ENCODE measurements around the gene PER2. TPM values are rescaled to one million over a fixed set of nuclear protein-coding genes. Genes with fewer than 3 reads are reported as not detected.

PER2 gene, protein sequence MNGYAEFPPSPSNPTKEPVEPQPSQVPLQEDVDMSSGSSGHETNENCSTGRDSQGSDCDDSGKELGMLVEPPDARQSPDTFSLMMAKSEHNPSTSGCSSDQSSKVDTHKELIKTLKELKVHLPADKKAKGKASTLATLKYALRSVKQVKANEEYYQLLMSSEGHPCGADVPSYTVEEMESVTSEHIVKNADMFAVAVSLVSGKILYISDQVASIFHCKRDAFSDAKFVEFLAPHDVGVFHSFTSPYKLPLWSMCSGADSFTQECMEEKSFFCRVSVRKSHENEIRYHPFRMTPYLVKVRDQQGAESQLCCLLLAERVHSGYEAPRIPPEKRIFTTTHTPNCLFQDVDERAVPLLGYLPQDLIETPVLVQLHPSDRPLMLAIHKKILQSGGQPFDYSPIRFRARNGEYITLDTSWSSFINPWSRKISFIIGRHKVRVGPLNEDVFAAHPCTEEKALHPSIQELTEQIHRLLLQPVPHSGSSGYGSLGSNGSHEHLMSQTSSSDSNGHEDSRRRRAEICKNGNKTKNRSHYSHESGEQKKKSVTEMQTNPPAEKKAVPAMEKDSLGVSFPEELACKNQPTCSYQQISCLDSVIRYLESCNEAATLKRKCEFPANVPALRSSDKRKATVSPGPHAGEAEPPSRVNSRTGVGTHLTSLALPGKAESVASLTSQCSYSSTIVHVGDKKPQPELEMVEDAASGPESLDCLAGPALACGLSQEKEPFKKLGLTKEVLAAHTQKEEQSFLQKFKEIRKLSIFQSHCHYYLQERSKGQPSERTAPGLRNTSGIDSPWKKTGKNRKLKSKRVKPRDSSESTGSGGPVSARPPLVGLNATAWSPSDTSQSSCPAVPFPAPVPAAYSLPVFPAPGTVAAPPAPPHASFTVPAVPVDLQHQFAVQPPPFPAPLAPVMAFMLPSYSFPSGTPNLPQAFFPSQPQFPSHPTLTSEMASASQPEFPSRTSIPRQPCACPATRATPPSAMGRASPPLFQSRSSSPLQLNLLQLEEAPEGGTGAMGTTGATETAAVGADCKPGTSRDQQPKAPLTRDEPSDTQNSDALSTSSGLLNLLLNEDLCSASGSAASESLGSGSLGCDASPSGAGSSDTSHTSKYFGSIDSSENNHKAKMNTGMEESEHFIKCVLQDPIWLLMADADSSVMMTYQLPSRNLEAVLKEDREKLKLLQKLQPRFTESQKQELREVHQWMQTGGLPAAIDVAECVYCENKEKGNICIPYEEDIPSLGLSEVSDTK (N-terminal part only)
- polyA plus RNA-seq (2011; rRNA removed): 8.5 and 14.4 TPM in 2 replicates
- polyA plus RNA-seq (2012; cell fraction: cytosol; rRNA removed): 3.6 and 4.8 TPM in 2 replicates
- polyA plus RNA-seq (2012; cell fraction: nucleus; rRNA removed): 13.6 and 17.0 TPM in 2 replicates
- 3.4 to 4.2 TPM (median 3.6 TPM) in 3 replicates for polyA plus RNA-seq (2017; fragmentation: RNase III; extraction: RNeasy Plus Mini Kit Qiagen cat#74134 plus additional on column Dnase treatment)
- polyA minus RNA-seq (2011; rRNA and poly(A)+ RNA removed): 48.9 and 52.8 TPM in 2 replicates

DNA sequence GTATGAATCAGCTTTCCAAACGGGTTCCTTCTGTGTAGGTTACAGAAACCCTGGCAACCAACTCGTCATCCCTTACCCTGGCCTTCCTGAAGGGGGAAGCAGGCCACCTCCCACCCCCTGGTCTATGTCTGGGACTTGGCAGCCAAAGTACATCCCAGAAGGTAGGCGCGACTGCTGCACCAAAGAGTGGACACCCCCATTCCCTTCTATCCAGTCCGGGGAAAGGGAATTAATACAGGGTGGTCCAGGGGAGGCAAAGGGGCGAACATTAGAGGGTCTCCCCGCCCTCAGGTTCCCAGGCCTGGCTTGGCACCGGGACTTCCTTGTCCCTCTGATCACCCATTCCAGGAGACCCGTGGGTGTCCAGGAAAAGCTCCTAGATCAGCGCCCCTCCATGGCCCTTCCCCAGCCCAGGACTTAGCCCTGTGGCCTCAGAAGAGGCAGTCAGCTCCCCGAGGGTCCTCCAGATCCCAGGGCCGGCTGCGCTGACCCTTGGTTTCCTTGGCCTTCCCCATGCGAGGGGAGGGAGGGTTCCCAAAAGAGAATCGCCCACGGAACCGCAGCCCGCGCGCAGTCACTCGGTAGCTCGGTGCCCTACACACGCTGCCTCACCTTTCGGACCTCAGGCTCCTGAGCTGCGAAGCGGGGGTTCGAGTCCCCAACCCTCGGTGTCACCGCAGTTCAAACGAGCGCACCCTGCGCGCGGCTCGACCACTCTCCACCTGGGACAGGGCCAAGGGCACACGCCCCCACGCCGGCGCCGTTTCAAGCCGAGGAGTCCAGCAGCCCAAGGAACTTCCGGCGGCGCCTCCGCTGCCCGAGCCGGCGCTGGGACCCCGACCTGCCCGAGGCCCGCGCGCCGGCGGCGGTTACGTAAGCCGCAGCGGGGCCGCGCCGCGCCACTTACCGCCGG is at the start of gene PER2:
TSS of gene PER2 (minus strand) at position 874 of the 913 bp plus-strand sequence. CDS start 10,674 bp downstream, outside the sequence.
- WGBS (ENCODE audit: missing lambda C conversion rate): 4% methylated on average over 10 of the region's 65 CpGs
- FAIRE-seq (no peak), DNase-seq (ENCODE audit: low read depth in 1 of 2, low spot score in 1 of 2) (peak; percentile 71 to 91), ATAC-seq (peak; percentile 28 to 55)
- peaks cover 74% of the 10 kb centered on the region for H3K4me1 ChIP-seq
- CTCF ChIA-PET: interaction anchor here (0.7 to 22.7 kb wide), 10 partner anchors 9 to 142 kb away, joined by 3 to 351 read pairs (median 4); no protein-coding TSS in a partner anchor
- peak within 1 kb of the TSS; percentile 92 for H3K4me2 ChIP-seq
- H3K4me3 ChIP-seq: peak within 1 kb of the TSS; percentile 67
- no peaks in the 10 kb centered on the region for H3K9me3 ChIP-seq
- peak within 1 kb of the TSS; percentile 90 to 95 for H3K27ac ChIP-seq
- POLR2A ChIA-PET: interaction anchor here (0.7 to 1.5 kb wide), 3 partner anchors 15 to 48 kb away, joined by 3 to 4 read pairs (median 3); no protein-coding TSS in a partner anchor
- TF ChIP-seq MYC (IDR thresholded peaks at IDR 0.05; ENCODE audit: borderline replicate concordance, low read length) (no peak), HOXB13 (CRISPR knock-in tag; IDR thresholded peaks at IDR 0.05; ENCODE audit: low read depth) (0 out of 2 replicates have a peak, but pooled peaks have one; percentile 15), RFX5 (IDR thresholded peaks at IDR 0.05) (peak; percentile 88), CBX2 (IDR thresholded peaks at IDR 0.05; ENCODE audit: borderline replicate concordance, low read depth) (no peak), FOSB (CRISPR knock-in tag; IDR thresholded peaks at IDR 0.05) (peak; percentile 73; the same call in 1 of the 2 replicates), RAD21 (conservative IDR thresholded peaks at IDR 0.05 in 1 of 2, IDR thresholded peaks at IDR 0.05 in 1 of 2) (peak in 1 of 2 experiments; percentile 43; a peak in 3 of 5 replicates), TP53 (CRISPR knock-in tag; IDR thresholded peaks at IDR 0.05) (peak; percentile 55), KDM1A (IDR thresholded peaks at IDR 0.05; ENCODE audit: low read depth) (no peak), TFCP2L1 (CRISPR knock-in tag; IDR thresholded peaks at IDR 0.05) (0 out of 2 replicates have a peak, but pooled peaks have one; percentile 65), GATA3 (IDR thresholded peaks at IDR 0.05; ENCODE audit: borderline replicate concordance) (no peak), KDM5A (IDR thresholded peaks at IDR 0.05) (no peak), EHF (CRISPR knock-in tag; IDR thresholded peaks at IDR 0.05) (no peak), RARB (CRISPR knock-in tag; IDR thresholded peaks at IDR 0.05) (peak; percentile 54), ZFP36 (IDR thresholded peaks at IDR 0.05; ENCODE audit: borderline replicate concordance, partially characterized antibody) (no peak), SREBF2 (IDR thresholded peaks at IDR 0.05) (no peak), ESRRA (IDR thresholded peaks at IDR 0.05; ENCODE audit: borderline replicate concordance, low read length) (no peak)
- TF ChIP-seq, protein P1, sequence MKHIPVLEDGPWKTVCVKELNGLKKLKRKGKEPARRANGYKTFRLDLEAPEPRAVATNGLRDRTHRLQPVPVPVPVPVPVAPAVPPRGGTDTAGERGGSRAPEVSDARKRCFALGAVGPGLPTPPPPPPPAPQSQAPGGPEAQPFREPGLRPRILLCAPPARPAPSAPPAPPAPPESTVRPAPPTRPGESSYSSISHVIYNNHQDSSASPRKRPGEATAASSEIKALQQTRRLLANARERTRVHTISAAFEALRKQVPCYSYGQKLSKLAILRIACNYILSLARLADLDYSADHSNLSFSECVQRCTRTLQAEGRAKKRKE (CRISPR knock-in tag; IDR thresholded peaks at IDR 0.05; ENCODE audit: low read depth): no peak
- TF ChIP-seq, protein P2, sequence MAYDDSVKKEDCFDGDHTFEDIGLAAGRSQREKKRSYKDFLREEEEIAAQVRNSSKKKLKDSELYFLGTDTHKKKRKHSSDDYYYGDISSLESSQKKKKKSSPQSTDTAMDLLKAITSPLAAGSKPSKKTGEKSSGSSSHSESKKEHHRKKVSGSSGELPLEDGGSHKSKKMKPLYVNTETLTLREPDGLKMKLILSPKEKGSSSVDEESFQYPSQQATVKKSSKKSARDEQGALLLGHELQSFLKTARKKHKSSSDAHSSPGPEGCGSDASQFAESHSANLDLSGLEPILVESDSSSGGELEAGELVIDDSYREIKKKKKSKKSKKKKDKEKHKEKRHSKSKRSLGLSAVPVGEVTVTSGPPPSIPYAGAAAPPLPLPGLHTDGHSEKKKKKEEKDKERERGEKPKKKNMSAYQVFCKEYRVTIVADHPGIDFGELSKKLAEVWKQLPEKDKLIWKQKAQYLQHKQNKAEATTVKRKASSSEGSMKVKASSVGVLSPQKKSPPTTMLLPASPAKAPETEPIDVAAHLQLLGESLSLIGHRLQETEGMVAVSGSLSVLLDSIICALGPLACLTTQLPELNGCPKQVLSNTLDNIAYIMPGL (CRISPR knock-in tag; IDR thresholded peaks at IDR 0.05; ENCODE audit: borderline replicate concordance): no peak
- TF ChIP-seq, protein P3, sequence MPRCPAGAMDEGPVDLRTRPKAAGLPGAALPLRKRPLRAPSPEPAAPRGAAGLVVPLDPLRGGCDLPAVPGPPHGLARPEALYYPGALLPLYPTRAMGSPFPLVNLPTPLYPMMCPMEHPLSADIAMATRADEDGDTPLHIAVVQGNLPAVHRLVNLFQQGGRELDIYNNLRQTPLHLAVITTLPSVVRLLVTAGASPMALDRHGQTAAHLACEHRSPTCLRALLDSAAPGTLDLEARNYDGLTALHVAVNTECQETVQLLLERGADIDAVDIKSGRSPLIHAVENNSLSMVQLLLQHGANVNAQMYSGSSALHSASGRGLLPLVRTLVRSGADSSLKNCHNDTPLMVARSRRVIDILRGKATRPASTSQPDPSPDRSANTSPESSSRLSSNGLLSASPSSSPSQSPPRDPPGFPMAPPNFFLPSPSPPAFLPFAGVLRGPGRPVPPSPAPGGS (IDR thresholded peaks at IDR 0.05): no peak
- TF ChIP-seq, protein P4, sequence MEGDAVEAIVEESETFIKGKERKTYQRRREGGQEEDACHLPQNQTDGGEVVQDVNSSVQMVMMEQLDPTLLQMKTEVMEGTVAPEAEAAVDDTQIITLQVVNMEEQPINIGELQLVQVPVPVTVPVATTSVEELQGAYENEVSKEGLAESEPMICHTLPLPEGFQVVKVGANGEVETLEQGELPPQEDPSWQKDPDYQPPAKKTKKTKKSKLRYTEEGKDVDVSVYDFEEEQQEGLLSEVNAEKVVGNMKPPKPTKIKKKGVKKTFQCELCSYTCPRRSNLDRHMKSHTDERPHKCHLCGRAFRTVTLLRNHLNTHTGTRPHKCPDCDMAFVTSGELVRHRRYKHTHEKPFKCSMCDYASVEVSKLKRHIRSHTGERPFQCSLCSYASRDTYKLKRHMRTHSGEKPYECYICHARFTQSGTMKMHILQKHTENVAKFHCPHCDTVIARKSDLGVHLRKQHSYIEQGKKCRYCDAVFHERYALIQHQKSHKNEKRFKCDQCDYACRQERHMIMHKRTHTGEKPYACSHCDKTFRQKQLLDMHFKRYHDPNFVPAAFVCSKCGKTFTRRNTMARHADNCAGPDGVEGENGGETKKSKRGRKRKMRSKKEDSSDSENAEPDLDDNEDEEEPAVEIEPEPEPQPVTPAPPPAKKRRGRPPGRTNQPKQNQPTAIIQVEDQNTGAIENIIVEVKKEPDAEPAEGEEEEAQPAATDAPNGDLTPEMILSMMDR (IDR thresholded peaks at IDR 0.05): peak; percentile 19; the same call in 1 of the 3 replicates
- TF ChIP-seq, protein P5, sequence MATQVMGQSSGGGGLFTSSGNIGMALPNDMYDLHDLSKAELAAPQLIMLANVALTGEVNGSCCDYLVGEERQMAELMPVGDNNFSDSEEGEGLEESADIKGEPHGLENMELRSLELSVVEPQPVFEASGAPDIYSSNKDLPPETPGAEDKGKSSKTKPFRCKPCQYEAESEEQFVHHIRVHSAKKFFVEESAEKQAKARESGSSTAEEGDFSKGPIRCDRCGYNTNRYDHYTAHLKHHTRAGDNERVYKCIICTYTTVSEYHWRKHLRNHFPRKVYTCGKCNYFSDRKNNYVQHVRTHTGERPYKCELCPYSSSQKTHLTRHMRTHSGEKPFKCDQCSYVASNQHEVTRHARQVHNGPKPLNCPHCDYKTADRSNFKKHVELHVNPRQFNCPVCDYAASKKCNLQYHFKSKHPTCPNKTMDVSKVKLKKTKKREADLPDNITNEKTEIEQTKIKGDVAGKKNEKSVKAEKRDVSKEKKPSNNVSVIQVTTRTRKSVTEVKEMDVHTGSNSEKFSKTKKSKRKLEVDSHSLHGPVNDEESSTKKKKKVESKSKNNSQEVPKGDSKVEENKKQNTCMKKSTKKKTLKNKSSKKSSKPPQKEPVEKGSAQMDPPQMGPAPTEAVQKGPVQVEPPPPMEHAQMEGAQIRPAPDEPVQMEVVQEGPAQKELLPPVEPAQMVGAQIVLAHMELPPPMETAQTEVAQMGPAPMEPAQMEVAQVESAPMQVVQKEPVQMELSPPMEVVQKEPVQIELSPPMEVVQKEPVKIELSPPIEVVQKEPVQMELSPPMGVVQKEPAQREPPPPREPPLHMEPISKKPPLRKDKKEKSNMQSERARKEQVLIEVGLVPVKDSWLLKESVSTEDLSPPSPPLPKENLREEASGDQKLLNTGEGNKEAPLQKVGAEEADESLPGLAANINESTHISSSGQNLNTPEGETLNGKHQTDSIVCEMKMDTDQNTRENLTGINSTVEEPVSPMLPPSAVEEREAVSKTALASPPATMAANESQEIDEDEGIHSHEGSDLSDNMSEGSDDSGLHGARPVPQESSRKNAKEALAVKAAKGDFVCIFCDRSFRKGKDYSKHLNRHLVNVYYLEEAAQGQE (IDR thresholded peaks at IDR 0.05): peak; percentile 13; the same call in 1 of the 2 replicates

All from A549 (cell line).